GM21786 (cell line): ENCODE results near the gene ITPR1.
A peak's percentile ranks its signal among the peaks of the same experiment; 100 is the strongest.

ENCODE experiments used
- ATAC-seq: cut with Tn5 transposase; IDR thresholded peaks from one replicate; pipeline ENCODE4 v1.9.1; 2021; ENCODE audit not compliant: unreplicated experiment

Gene ITPR1

GRCh38 chr3:4711680-4711992, 218.5 kb downstream of the ITPR1 start:
- ATAC-seq = peak; percentile 9

- ATAC-seq = no peak
These were observed 219.0 kb downstream of the ITPR1 start for GRCh38 chr3:4712109-4712508.

GRCh38 chr3:4714045-4714444, 220.9 kb downstream of the ITPR1 start:
- no peak for ATAC-seq

- no peak for ATAC-seq
These were observed 223.1 kb downstream of the ITPR1 start for GRCh38 chr3:4716266-4716665.

DNA sequence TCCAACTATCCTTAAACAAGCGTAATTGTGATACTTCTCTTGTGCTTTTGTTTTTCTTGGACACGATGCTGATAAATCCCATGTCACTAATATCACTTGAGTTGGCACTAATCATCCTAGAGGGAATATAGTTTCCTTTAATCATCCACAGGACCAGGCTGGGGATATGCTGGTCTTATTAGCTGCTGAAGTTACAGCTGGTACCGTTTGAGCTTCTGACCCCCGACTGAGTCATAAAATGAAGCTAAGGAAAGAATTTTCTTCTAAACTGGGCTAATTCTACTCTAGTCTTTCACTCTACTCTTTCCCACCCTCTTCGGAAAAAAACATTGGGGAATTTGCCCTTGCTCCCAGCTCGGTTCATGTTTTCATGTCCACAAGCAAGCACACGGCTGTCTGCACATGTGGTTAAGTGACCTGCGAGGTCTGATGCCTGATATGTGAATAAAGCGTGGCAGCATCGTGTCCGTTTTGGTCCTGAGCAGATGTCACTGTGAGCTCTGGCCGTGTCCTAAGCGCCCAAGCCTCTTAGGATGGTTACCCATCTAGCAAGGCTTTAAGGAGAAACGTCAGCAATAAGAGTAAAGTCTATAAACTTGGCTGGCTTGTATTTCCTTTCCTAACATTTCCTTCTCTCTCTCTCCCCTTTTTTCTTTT, 223.7 kb downstream of the ITPR1 start:
- no peak for ATAC-seq

- no peak for ATAC-seq
These were observed 224.2 kb downstream of the ITPR1 start for GRCh38 chr3:4717363-4717740.

GRCh38 chr3:4718179-4718736, 225.1 kb downstream of the ITPR1 start:
- no peak for ATAC-seq

- ATAC-seq = no peak
These were observed 225.9 kb downstream of the ITPR1 start for GRCh38 chr3:4719046-4719501.

GRCh38 chr3:4720316-4721075, 227.3 kb downstream of the ITPR1 start:
- no peak for ATAC-seq

DNA sequence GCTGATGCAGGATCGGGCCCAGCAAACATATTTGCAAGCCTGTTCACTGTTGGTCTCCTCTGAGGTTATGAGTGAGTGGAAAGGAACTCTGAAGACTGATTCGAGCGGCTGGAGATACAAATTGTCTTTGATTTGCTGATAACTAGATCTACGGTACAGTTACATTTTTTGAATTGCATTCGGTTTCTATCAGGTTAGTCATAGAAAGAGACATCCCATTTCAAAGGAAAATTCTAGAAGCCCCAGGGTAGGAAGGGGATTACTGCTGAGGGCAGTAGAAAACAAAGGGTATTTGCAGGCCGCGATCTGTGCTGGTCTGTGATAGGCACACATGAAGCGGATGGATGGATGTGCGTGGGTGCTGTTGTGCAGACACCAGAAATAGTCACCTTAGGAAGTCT, 228.4 kb downstream of the ITPR1 start:
- no peak for ATAC-seq

DNA sequence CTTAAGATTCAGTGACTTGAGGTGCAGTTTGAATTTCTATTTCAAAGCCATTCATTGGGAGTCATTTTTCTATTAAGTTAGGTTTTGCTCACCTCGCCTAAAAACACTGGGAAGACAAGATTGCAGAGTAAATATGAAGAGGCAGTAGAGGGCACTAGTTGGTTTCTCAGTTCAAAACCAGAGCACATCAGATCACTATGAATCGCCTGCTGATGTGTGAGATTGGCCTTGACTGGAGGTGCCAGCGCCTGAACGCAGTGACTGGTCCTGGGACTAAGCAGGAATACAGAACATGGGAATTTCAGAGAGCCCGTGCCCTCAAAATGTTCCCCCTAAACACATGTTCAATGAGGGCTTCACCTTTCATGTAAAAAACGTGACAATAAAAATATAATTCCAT, 229.0 kb downstream of the ITPR1 start:
- ATAC-seq = peak; percentile 83

GRCh38 chr3:4724051-4724629, 231.0 kb downstream of the ITPR1 start:
- no peak for ATAC-seq

DNA sequence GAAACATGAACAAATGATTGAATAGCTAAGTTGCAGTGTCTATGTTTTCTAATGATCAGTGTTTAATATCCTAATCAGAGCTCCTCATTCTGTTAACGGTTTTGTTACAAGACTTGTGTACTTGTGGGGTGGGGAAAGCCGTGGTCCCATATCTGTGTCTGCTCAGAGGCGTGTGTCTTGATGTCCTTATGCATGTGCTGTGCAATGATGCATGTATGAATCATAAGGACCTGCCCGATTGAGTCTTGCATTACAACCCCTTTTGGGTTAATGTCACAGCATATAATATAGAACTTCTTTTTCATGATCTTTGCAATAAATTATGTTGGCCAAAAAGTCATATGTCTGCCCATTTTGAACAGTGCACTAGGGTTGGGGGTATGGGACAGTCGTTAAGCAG, 233.4 kb downstream of the ITPR1 start:
- ATAC-seq = no peak

GRCh38 chr3:4729061-4729973, 236.2 kb downstream of the ITPR1 start:
- ATAC-seq = no peak

DNA sequence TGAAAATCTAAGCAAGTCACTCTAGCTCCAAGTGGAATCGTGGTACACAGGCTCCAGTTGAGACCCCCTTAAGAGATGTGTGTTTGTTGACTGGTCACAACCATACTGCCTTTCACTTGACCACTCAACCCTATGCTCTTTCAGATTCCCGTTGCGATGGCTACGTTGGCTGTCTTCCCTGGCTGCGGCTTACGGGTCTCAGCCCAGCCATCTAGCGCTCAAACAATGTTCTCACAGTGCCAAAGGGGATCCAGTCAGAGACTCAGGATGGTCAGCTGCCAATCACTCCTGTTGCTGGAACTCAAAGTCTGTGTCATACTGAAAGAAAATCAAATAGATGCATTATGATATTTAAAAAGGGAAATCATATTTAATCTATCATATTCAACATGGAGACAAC, 237.6 kb downstream of the ITPR1 start:
- ATAC-seq = no peak

DNA sequence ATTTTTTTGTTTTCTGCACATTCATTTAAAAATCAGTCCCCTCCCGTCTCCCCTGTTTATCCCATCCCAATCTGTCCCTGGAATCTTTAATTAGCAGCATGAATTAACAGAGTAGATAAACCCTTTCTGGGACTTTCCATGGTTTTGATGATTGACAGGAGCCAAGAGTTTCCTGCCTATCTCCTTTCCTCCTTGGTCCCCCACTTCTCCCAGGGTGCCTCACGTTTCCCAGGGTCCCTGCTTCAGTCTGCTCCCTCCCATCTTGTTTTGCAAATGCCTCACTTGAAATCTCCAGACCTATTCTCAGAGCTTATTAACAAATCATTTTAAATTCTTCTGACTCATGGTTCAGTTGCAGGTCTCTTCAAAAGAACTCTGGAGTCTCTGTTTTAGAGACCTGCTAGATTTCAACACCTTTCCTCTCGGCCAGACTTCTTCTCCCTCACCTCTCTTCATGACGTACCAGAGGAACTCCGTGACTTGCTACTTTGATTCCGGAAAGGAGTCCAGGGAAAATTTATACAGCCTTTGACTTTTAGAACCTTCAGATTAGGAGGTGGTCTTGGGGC, 238.5 kb downstream of the ITPR1 start:
- no peak for ATAC-seq

- ATAC-seq = no peak
These were observed 239.8 kb downstream of the ITPR1 start for GRCh38 chr3:4732925-4733324.

GRCh38 chr3:4734454-4734853, 241.3 kb downstream of the ITPR1 start:
- ATAC-seq = no peak

- no peak for ATAC-seq
These were observed 242.1 kb downstream of the ITPR1 start for GRCh38 chr3:4735243-4735642.

GRCh38 chr3:4736284-4736861, 243.2 kb downstream of the ITPR1 start:
- no peak for ATAC-seq
